ENCODE measurements around the gene DENND4C. TPM values are rescaled to one million over a fixed set of nuclear protein-coding genes. Genes with fewer than 3 reads are reported as not detected.
"Not testable (repeated sequence)": the region's sequence is repeated elsewhere in the genome, so short reads cannot be mapped to it uniquely, and the experiment has no call there.

DENND4C gene
- polyA plus RNA-seq, 1 donor = 43.9 TPM

GRCh38 chr9:19259665-19260255 is 29.3 kb downstream of the DENND4C start:
- no CpG with 5 or more reads among the region's 8 CpGs for WGBS (ENCODE audit: insufficient coverage, low lambda C conversion rate)
- DNase-seq; H3K9me3 ChIP-seq (ENCODE audit: control insufficient read depth, low read depth, low read length); H3K27ac ChIP-seq (ENCODE audit: low read length); H3K4me3 ChIP-seq (ENCODE audit: low read length); H3K4me1 ChIP-seq (ENCODE audit: control insufficient read depth, insufficient read depth, low read length); H3K36me3 ChIP-seq (ENCODE audit: control insufficient read depth, insufficient read depth, low read length); H3K27me3 ChIP-seq (ENCODE audit: control insufficient read depth, insufficient read depth, low read length): not testable (repeated sequence)

- H3K36me3 ChIP-seq (ENCODE audit: control insufficient read depth, insufficient read depth, low read length); H3K27ac ChIP-seq (ENCODE audit: low read length); H3K27me3 ChIP-seq (ENCODE audit: control insufficient read depth, insufficient read depth, low read length); H3K4me3 ChIP-seq (ENCODE audit: low read length); H3K9me3 ChIP-seq (ENCODE audit: control insufficient read depth, low read depth, low read length); DNase-seq; H3K4me1 ChIP-seq (ENCODE audit: control insufficient read depth, insufficient read depth, low read length): not testable (repeated sequence)
- WGBS (ENCODE audit: insufficient coverage, low lambda C conversion rate) = no CpG with 5 or more reads among the region's 4 CpGs
Observed at GRCh38 chr9:19265602-19266001, 35.1 kb downstream of the DENND4C start.

GRCh38 chr9:19266778-19267384 is 36.4 kb downstream of the DENND4C start:
- DNase-seq; H3K27me3 ChIP-seq (ENCODE audit: control insufficient read depth, insufficient read depth, low read length); H3K9me3 ChIP-seq (ENCODE audit: control insufficient read depth, low read depth, low read length); H3K4me1 ChIP-seq (ENCODE audit: control insufficient read depth, insufficient read depth, low read length); H3K36me3 ChIP-seq (ENCODE audit: control insufficient read depth, insufficient read depth, low read length); H3K27ac ChIP-seq (ENCODE audit: low read length); H3K4me3 ChIP-seq (ENCODE audit: low read length): not testable (repeated sequence)
- 79% methylated on average over 2 of the region's 3 CpGs for WGBS (ENCODE audit: insufficient coverage, low lambda C conversion rate)

- H3K9me3 ChIP-seq (ENCODE audit: control insufficient read depth, low read depth, low read length) = peaks cover 9% of the 10 kb centered on the region
- H3K4me3 ChIP-seq (ENCODE audit: low read length) = no peak overlapping the region
- no peak for DNase-seq
- no CpG with 5 or more reads among the region's 1 CpG for WGBS (ENCODE audit: insufficient coverage, low lambda C conversion rate)
- peaks cover 2% of the 10 kb centered on the region for H3K36me3 ChIP-seq (ENCODE audit: control insufficient read depth, insufficient read depth, low read length)
- no peaks in the 10 kb centered on the region for H3K27me3 ChIP-seq (ENCODE audit: control insufficient read depth, insufficient read depth, low read length)
- H3K4me1 ChIP-seq (ENCODE audit: control insufficient read depth, insufficient read depth, low read length) = no peaks in the 10 kb centered on the region
- no peak overlapping the region for H3K27ac ChIP-seq (ENCODE audit: low read length)
Observed at GRCh38 chr9:19269582-19269981, 39.1 kb downstream of the DENND4C start.

GRCh38 chr9:19270421-19270949 is 40.0 kb downstream of the DENND4C start:
- H3K27me3 ChIP-seq (ENCODE audit: control insufficient read depth, insufficient read depth, low read length) = no peaks in the 10 kb centered on the region
- H3K36me3 ChIP-seq (ENCODE audit: control insufficient read depth, insufficient read depth, low read length) = peaks cover 4% of the 10 kb centered on the region
- peaks cover 9% of the 10 kb centered on the region for H3K9me3 ChIP-seq (ENCODE audit: control insufficient read depth, low read depth, low read length)
- no peaks in the 10 kb centered on the region for H3K4me1 ChIP-seq (ENCODE audit: control insufficient read depth, insufficient read depth, low read length)
- H3K27ac ChIP-seq (ENCODE audit: low read length) = no peak overlapping the region
- no peak overlapping the region for H3K4me3 ChIP-seq (ENCODE audit: low read length)
- no peak for DNase-seq
- WGBS (ENCODE audit: insufficient coverage, low lambda C conversion rate) = no CpG with 5 or more reads among the region's 1 CpG

GRCh38 chr9:19271081-19271480 is 40.6 kb downstream of the DENND4C start:
- Histone ChIP-seq H3K9me3 (ENCODE audit: control insufficient read depth, low read depth, low read length) (peaks cover 9% of the 10 kb centered on the region), H3K4me3 (ENCODE audit: low read length) (no peak overlapping the region), H3K27ac (ENCODE audit: low read length) (no peak overlapping the region), H3K4me1 (ENCODE audit: control insufficient read depth, insufficient read depth, low read length) (no peaks in the 10 kb centered on the region), H3K27me3 (ENCODE audit: control insufficient read depth, insufficient read depth, low read length) (no peaks in the 10 kb centered on the region), H3K36me3 (ENCODE audit: control insufficient read depth, insufficient read depth, low read length) (peaks cover 7% of the 10 kb centered on the region)
- WGBS (ENCODE audit: insufficient coverage, low lambda C conversion rate) = no CpG with 5 or more reads among the region's 4 CpGs
- no peak for DNase-seq

GRCh38 chr9:19281801-19282200 is 51.3 kb downstream of the DENND4C start:
- no peaks in the 10 kb centered on the region for H3K4me1 ChIP-seq (ENCODE audit: control insufficient read depth, insufficient read depth, low read length)
- no peak overlapping the region for H3K4me3 ChIP-seq (ENCODE audit: low read length)
- no peak for DNase-seq

GRCh38 chr9:19283072-19283710 is 52.7 kb downstream of the DENND4C start:
- peaks cover 4% of the 10 kb centered on the region for H3K4me1 ChIP-seq (ENCODE audit: control insufficient read depth, insufficient read depth, low read length)
- no peaks in the 10 kb centered on the region for H3K9me3 ChIP-seq (ENCODE audit: control insufficient read depth, low read depth, low read length)
- H3K27ac ChIP-seq (ENCODE audit: low read length) = no peak overlapping the region
- no peak overlapping the region for H3K4me3 ChIP-seq (ENCODE audit: low read length)
- H3K36me3 ChIP-seq (ENCODE audit: control insufficient read depth, insufficient read depth, low read length) = peaks cover 13% of the 10 kb centered on the region
- DNase-seq = no peak
- no peaks in the 10 kb centered on the region for H3K27me3 ChIP-seq (ENCODE audit: control insufficient read depth, insufficient read depth, low read length)
- no CpG with 5 or more reads among the region's 5 CpGs for WGBS (ENCODE audit: insufficient coverage, low lambda C conversion rate)

More at GRCh38 chr9:19281801-19282200, 51.3 kb downstream of the DENND4C start:
- H3K36me3 ChIP-seq (ENCODE audit: control insufficient read depth, insufficient read depth, low read length) = peaks cover 10% of the 10 kb centered on the region
- no peak overlapping the region for H3K27ac ChIP-seq (ENCODE audit: low read length)
- no peaks in the 10 kb centered on the region for H3K9me3 ChIP-seq (ENCODE audit: control insufficient read depth, low read depth, low read length)
- no peaks in the 10 kb centered on the region for H3K27me3 ChIP-seq (ENCODE audit: control insufficient read depth, insufficient read depth, low read length)

- WGBS (ENCODE audit: insufficient coverage, low lambda C conversion rate) = 56% methylated on average over 3 of the region's 3 CpGs
- no peak for DNase-seq
Observed at GRCh38 chr9:19284729-19285128, 54.2 kb downstream of the DENND4C start.

GRCh38 chr9:19286634-19287188 is 56.2 kb downstream of the DENND4C start:
- H3K9me3 ChIP-seq (ENCODE audit: control insufficient read depth, low read depth, low read length) = no peaks in the 10 kb centered on the region

More at GRCh38 chr9:19284729-19285128, 54.2 kb downstream of the DENND4C start:
- Histone ChIP-seq H3K27ac (ENCODE audit: low read length) (no peak overlapping the region), H3K27me3 (ENCODE audit: control insufficient read depth, insufficient read depth, low read length) (no peaks in the 10 kb centered on the region), H3K9me3 (ENCODE audit: control insufficient read depth, low read depth, low read length) (no peaks in the 10 kb centered on the region), H3K36me3 (ENCODE audit: control insufficient read depth, insufficient read depth, low read length) (peaks cover 9% of the 10 kb centered on the region), H3K4me1 (ENCODE audit: control insufficient read depth, insufficient read depth, low read length) (peaks cover 4% of the 10 kb centered on the region), H3K4me3 (ENCODE audit: low read length) (no peak overlapping the region)

More at GRCh38 chr9:19286634-19287188, 56.2 kb downstream of the DENND4C start:
- Histone ChIP-seq H3K4me1 (ENCODE audit: control insufficient read depth, insufficient read depth, low read length) (peaks cover 4% of the 10 kb centered on the region), H3K27ac (ENCODE audit: low read length) (no peak overlapping the region), H3K4me3 (ENCODE audit: low read length) (no peak overlapping the region), H3K27me3 (ENCODE audit: control insufficient read depth, insufficient read depth, low read length) (no peaks in the 10 kb centered on the region), H3K36me3 (ENCODE audit: control insufficient read depth, insufficient read depth, low read length) (peaks cover 14% of the 10 kb centered on the region)
- WGBS (ENCODE audit: insufficient coverage, low lambda C conversion rate) = 50% methylated on average over 1 of the region's 5 CpGs
- peak; percentile 11 to 67 for DNase-seq

Measured in large intestine (tissue), 3 donors.